GM19193 (cell line): ENCODE measurements around the gene GRK2.

Source experiments
- POLR2A ChIP-seq: IDR thresholded peaks from 4 replicates; pipeline ENCODE4 v1.6.1; 2011; ENCODE audit not compliant: insufficient read depth, insufficient read length; ENCODE audit errors: extremely low read depth

Gene GRK2

GRCh38 chr11:67304511-67305113 is 38.3 kb downstream of the GRK2 start:
- no peak for TF ChIP-seq POLR2A

- TF ChIP-seq POLR2A = no peak
These were observed 40.7 kb downstream of the GRK2 start for GRCh38 chr11:67306769-67307544.

GRCh38 chr11:67307545-67308001 is 41.3 kb downstream of the GRK2 start:
- TF ChIP-seq POLR2A = no peak

GRCh38 chr11:67308031-67308866 is 42.0 kb downstream of the GRK2 start:
- TF ChIP-seq POLR2A = no peak

- no peak for TF ChIP-seq POLR2A
These were observed 42.9 kb downstream of the GRK2 start for GRCh38 chr11:67309166-67309565.

- TF ChIP-seq POLR2A = no peak
These were observed 43.4 kb downstream of the GRK2 start for GRCh38 chr11:67309661-67310061.

GRCh38 chr11:67310246-67311050 is 44.2 kb downstream of the GRK2 start:
- TF ChIP-seq POLR2A = no peak

GRCh38 chr11:67311051-67311555 is 44.8 kb downstream of the GRK2 start:
- TF ChIP-seq POLR2A = no peak

GRCh38 chr11:67311556-67312082 is 45.3 kb downstream of the GRK2 start:
- no peak for TF ChIP-seq POLR2A

GRCh38 chr11:67312187-67313021 is 46.1 kb downstream of the GRK2 start:
- no peak for TF ChIP-seq POLR2A

GRCh38 chr11:67313125-67313890 is 47.0 kb downstream of the GRK2 start:
- TF ChIP-seq POLR2A = no peak

- no peak for TF ChIP-seq POLR2A
These were observed 47.9 kb downstream of the GRK2 start for GRCh38 chr11:67314218-67314617.

GRCh38 chr11:67315325-67315909 is 49.1 kb downstream of the GRK2 start:
- TF ChIP-seq POLR2A = no peak

GRCh38 chr11:67316882-67317204 is 50.6 kb downstream of the GRK2 start:
- no peak for TF ChIP-seq POLR2A
